GM21576 (cell line): ENCODE data around the gene GZMB.
"Not testable (repeated sequence)": the region's sequence is repeated elsewhere in the genome, so short reads cannot be mapped to it uniquely, and the experiment has no call there.

Source experiments
- ATAC-seq: cut with Tn5 transposase; IDR thresholded peaks from one replicate; pipeline ENCODE4 v1.9.1; 2021; ENCODE audit warnings: mild to moderate bottlenecking, moderate library complexity; ENCODE audit not compliant: unreplicated experiment

The GZMB gene

GRCh38 chr14:24631749-24632335 lies 2.1 kb downstream of the GZMB start:
- no peak for ATAC-seq

- no peak for ATAC-seq
These were observed 3.0 kb downstream of the GZMB start for GRCh38 chr14:24630872-24631477.

- no peak for ATAC-seq
These were observed 3.7 kb downstream of the GZMB start for GRCh38 chr14:24630087-24630871.

GRCh38 chr14:24629521-24629920 lies 4.5 kb downstream of the GZMB start:
- no peak for ATAC-seq

- no peak for ATAC-seq
These were observed 20.2 kb downstream of the GZMB start for GRCh38 chr14:24613747-24614146.

- ATAC-seq, result no peak
These were observed 20.7 kb downstream of the GZMB start for GRCh38 chr14:24613241-24613640.

- no peak for ATAC-seq
These were observed 21.8 kb downstream of the GZMB start for GRCh38 chr14:24612196-24612595.

- no peak for ATAC-seq
These were observed 24.2 kb downstream of the GZMB start, which contains the start of gene GZMH for GRCh38 chr14:24609655-24610344. TSS of gene GZMH (minus strand) at chr14:24609685. CDS start at chr14:24609613, 72 bp downstream.

GRCh38 chr14:24607635-24608514 lies 26.1 kb downstream of the GZMB start:
- ATAC-seq, result no peak

GRCh38 chr14:24607081-24607480 lies 26.9 kb downstream of the GZMB start:
- ATAC-seq, result no peak

- no peak for ATAC-seq
These were observed 27.7 kb downstream of the GZMB start for GRCh38 chr14:24606297-24606696.

- ATAC-seq, result peak; percentile 86
These were observed 28.4 kb downstream of the GZMB start for GRCh38 chr14:24605435-24606190.

GRCh38 chr14:24597403-24597802 lies 36.6 kb downstream of the GZMB start:
- ATAC-seq, result no peak

GRCh38 chr14:24595073-24595808 lies 38.7 kb downstream of the GZMB start:
- no peak for ATAC-seq

- ATAC-seq, result not testable (repeated sequence)
These were observed 43.0 kb downstream of the GZMB start for GRCh38 chr14:24591004-24591403.

- not testable (repeated sequence) for ATAC-seq
These were observed 49.6 kb downstream of the GZMB start for GRCh38 chr14:24584402-24584801.
